ENCODE measurements around the gene ZNF740. TPM values are rescaled to one million over a fixed set of nuclear protein-coding genes. Genes with fewer than 3 reads are reported as not detected.

ZNF740 gene
- total RNA-seq, 2 donors from 2014 or later, result 44.2 to 49.5 TPM

DNA sequence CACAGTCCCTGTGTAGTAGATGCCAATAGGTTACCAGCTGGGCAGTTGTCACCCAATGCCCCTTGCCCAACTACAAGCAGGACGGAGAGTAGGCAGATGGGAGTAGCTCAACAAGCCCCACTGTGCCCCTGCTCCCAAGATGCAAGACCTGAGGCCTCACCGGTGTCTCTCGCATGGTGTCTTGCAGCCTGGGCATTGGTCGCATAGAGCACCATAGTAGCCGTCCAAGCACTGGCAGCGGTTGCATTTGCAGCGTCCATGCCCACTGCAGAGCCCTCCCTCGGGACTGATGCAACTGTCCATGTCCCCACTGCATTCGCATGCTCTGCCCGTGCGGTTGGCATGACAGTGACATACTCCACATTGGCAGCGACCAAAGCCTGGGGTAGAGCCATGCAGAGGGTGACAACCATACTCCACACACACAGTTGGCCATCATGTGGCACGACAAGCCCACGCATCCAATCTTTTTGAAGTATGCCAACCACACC is 12.1 kb downstream of the ZNF740 start:
- peaks cover 1 to 11% of the 10 kb centered on the region in 2 donors for H3K36me3 Mint-ChIP-seq (ENCODE audit: insufficient read depth in 2 of 2)
- no peak overlapping the region for H3K27ac Mint-ChIP-seq
- no peak for ATAC-seq (replicated peaks in 1 of 2)

DNA sequence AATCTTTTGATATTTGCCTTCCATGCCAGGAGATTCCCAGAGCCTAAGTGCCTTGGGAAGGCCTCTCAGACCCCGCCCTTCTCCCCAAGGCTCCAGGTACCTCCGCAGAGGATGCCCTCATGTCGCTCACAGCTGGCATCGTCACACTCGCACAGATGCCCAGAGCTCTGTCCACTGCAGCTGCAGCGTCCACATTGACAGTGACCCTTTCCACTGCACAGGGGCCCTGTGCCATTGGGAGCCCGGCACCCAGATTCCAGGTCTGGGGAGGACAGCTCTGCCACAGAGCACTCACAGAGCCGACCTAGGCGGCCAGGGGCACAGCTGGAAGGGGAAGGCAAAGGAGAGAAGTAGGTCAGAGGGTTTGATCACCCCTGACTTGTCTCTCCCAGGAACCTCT is 12.5 kb downstream of the ZNF740 start:
- peak overlapping the region; percentile 27 for H3K27ac Mint-ChIP-seq
- peaks cover 1 to 11% of the 10 kb centered on the region in 2 donors for H3K36me3 Mint-ChIP-seq (ENCODE audit: insufficient read depth in 2 of 2)
- DNase-seq (no peak), ATAC-seq (replicated peaks in 1 of 2) (no peak)
- peaks cover 18% of the 10 kb centered on the region for H3K4me1 Mint-ChIP-seq (ENCODE audit: low read depth)
- no peaks in the 10 kb centered on the region for H3K27me3 Mint-ChIP-seq (ENCODE audit: low read depth)
- H3K9me3 Mint-ChIP-seq, result no peaks in the 10 kb centered on the region
- no peak overlapping the region for H3K4me3 Mint-ChIP-seq

More for the DNA sequence above, 12.1 kb downstream of the ZNF740 start:
- DNase-seq, result no peak
- Mint-ChIP-seq H3K4me1 (ENCODE audit: low read depth) (peaks cover 15% of the 10 kb centered on the region), H3K4me3 (no peak overlapping the region), H3K9me3 (no peaks in the 10 kb centered on the region), H3K27me3 (ENCODE audit: low read depth) (no peaks in the 10 kb centered on the region)

GRCh38 chr12:53193985-53194716 is 13.6 kb downstream of the ZNF740 start:
- ATAC-seq (replicated peaks in 1 of 2), result no peak
- DNase-seq, result no peak
- no peaks in the 10 kb centered on the region for H3K9me3 Mint-ChIP-seq
- H3K4me1 Mint-ChIP-seq (ENCODE audit: low read depth), result peaks cover 29% of the 10 kb centered on the region
- no peaks in the 10 kb centered on the region for H3K27me3 Mint-ChIP-seq (ENCODE audit: low read depth)
- peaks cover 1 to 9% of the 10 kb centered on the region in 2 donors for H3K36me3 Mint-ChIP-seq (ENCODE audit: insufficient read depth in 2 of 2)
- no peak overlapping the region for H3K4me3 Mint-ChIP-seq
- H3K27ac Mint-ChIP-seq, result no peak overlapping the region

GRCh38 chr12:53194973-53195372 is 14.5 kb downstream of the ZNF740 start:
- no peak overlapping the region for H3K27ac Mint-ChIP-seq
- peaks cover 1 to 10% of the 10 kb centered on the region in 2 donors for H3K36me3 Mint-ChIP-seq (ENCODE audit: insufficient read depth in 2 of 2)
- DNase-seq, result no peak
- ATAC-seq (replicated peaks in 1 of 2), result no peak
- H3K4me1 Mint-ChIP-seq (ENCODE audit: low read depth), result peaks cover 29% of the 10 kb centered on the region
- H3K4me3 Mint-ChIP-seq, result no peak overlapping the region
- no peaks in the 10 kb centered on the region for H3K27me3 Mint-ChIP-seq (ENCODE audit: low read depth)
- no peaks in the 10 kb centered on the region for H3K9me3 Mint-ChIP-seq

DNA sequence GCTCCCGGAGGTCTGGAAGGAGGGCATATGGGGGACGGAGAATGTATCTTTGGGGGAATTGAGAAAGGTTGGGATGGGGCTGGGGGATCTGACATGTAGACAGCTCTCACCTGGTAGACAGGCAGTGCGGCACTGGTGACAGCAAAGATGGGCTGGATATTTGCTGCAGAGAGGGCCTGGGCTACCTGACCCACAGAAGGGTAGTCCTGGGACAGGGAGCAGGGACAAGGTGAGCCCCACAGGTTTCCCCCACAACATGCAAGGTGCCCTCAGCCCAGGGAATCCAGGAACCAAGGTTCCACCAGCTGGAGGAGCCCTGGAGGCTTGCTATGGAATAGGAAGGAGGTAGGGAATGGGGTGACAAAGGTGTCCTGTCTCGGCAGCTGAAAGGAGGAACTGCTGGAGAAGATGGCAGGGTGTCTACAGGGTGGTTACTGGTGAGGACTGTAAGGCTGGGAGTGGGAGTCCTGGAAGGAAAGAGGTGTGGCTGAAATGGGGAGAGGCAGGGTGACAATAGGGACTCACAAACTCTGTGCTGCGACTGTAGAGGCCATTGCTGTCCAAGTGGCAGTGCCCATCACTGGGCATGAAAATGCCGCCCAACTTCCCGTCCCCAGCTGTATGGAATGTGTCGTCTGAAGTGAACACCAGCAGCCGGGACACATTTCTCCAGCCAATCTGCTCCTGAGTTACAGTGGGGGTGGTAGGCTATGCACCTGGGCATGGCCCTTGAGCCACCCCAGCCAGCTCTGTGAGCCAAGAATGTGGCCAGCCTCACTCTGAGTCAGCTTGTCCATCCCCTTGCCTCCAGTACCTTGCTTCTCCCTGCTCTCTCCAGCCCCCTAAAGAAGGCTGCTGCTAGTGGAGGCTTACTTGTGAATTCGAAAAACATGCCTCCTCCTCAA is 15.2 kb downstream of the ZNF740 start:
- no peaks in the 10 kb centered on the region for H3K27me3 Mint-ChIP-seq (ENCODE audit: low read depth)
- H3K27ac Mint-ChIP-seq, result no peak overlapping the region
- DNase-seq (no peak), ATAC-seq (replicated peaks in 1 of 2) (no peak)
- no peak overlapping the region for H3K4me3 Mint-ChIP-seq
- peaks cover 4 to 13% of the 10 kb centered on the region in 2 donors for H3K36me3 Mint-ChIP-seq (ENCODE audit: insufficient read depth in 2 of 2)
- H3K4me1 Mint-ChIP-seq (ENCODE audit: low read depth), result peaks cover 35% of the 10 kb centered on the region
- H3K9me3 Mint-ChIP-seq, result no peaks in the 10 kb centered on the region

DNA sequence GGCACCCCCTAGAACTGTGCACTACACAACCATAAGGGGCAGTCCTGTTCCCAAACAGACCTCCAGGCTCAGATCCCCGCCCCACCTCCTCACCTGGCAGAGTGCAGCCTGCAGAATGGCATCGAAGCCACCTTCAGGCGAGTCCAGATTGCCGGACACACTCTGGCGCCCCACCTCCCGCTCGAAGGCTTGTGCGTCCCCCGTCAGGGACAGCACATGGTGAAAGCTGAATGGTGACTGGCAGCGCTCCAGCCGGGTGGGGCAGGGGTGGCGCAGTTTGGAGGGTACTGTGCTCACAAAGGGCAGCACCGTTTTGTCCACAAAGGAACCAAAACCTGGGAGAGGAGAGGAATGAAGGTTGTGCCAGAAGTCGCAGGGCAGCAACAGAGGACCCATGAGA is 16.0 kb downstream of the ZNF740 start:
- DNase-seq, result no peak
- Mint-ChIP-seq H3K4me1 (ENCODE audit: low read depth) (peaks cover 42% of the 10 kb centered on the region), H3K36me3 (ENCODE audit: insufficient read depth in 2 of 2) (peaks cover 7 to 18% of the 10 kb centered on the region in 2 donors), H3K27ac (no peak overlapping the region), H3K27me3 (ENCODE audit: low read depth) (no peaks in the 10 kb centered on the region), H3K9me3 (no peaks in the 10 kb centered on the region), H3K4me3 (no peak overlapping the region)
- no peak for ATAC-seq (replicated peaks in 1 of 2)

GRCh38 chr12:53197011-53197640 is 16.6 kb downstream of the ZNF740 start:
- DNase-seq, result no peak
- Mint-ChIP-seq H3K9me3 (no peaks in the 10 kb centered on the region), H3K27me3 (ENCODE audit: low read depth) (no peaks in the 10 kb centered on the region), H3K4me1 (ENCODE audit: low read depth) (peaks cover 45% of the 10 kb centered on the region), H3K36me3 (ENCODE audit: insufficient read depth in 2 of 2) (peaks cover 7 to 16% of the 10 kb centered on the region in 2 donors), H3K4me3 (no peak overlapping the region), H3K27ac (no peak overlapping the region)
- no peak for ATAC-seq (replicated peaks in 1 of 2)

- Mint-ChIP-seq H3K4me1 (ENCODE audit: low read depth) (peaks cover 46% of the 10 kb centered on the region), H3K9me3 (no peaks in the 10 kb centered on the region), H3K27me3 (ENCODE audit: low read depth) (no peaks in the 10 kb centered on the region), H3K4me3 (peak overlapping the region; percentile 61 to 70), H3K36me3 (ENCODE audit: insufficient read depth in 2 of 2) (peaks cover 7 to 14% of the 10 kb centered on the region in 2 donors), H3K27ac (peak overlapping the region; percentile 88)
- ATAC-seq (replicated peaks in 1 of 2) (peak; percentile 26 to 27), DNase-seq (no peak)
These were observed 18.1 kb downstream of the ZNF740 start for GRCh38 chr12:53198486-53199110.

GRCh38 chr12:53199700-53200099 is 19.2 kb downstream of the ZNF740 start:
- Mint-ChIP-seq H3K4me1 (ENCODE audit: low read depth) (peaks cover 57% of the 10 kb centered on the region), H3K36me3 (ENCODE audit: insufficient read depth in 2 of 2) (peaks cover 7 to 14% of the 10 kb centered on the region in 2 donors), H3K4me3 (peak overlapping the region in 1 of 2 donors; percentile 25), H3K27me3 (ENCODE audit: low read depth) (no peaks in the 10 kb centered on the region), H3K9me3 (no peaks in the 10 kb centered on the region), H3K27ac (peak overlapping the region; percentile 6)
- ATAC-seq (replicated peaks in 1 of 2) (no peak), DNase-seq (no peak)

DNA sequence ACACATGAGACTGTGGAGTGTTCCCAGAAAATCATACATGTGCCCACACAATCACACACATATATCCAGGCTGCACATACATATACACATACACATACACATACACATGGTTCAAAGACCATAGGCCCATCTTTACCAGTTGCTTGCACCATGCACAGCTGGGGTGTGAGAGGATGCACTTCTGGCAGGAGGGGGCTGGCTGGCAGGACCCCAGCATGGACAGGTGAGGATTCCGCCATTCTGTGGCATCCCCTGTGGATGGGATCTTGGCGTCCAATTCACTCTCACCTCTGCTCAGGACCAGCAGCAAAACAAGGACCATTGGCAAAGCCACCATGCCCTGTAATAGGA is 19.6 kb downstream of the ZNF740 start:
- ATAC-seq (replicated peaks in 1 of 2) (peak in 1 of 2 donors; percentile 2), DNase-seq (no peak)
- peak overlapping the region in 1 of 2 donors; percentile 88 for H3K4me3 Mint-ChIP-seq
- H3K27me3 Mint-ChIP-seq (ENCODE audit: low read depth), result no peaks in the 10 kb centered on the region
- no peaks in the 10 kb centered on the region for H3K9me3 Mint-ChIP-seq
- H3K4me1 Mint-ChIP-seq (ENCODE audit: low read depth), result peaks cover 60% of the 10 kb centered on the region
- peaks cover 7 to 14% of the 10 kb centered on the region in 2 donors for H3K36me3 Mint-ChIP-seq (ENCODE audit: insufficient read depth in 2 of 2)
- peak overlapping the region; percentile 94 for H3K27ac Mint-ChIP-seq

GRCh38 chr12:53200458-53201176 is 20.1 kb downstream of the ZNF740 start:
- Mint-ChIP-seq H3K4me3 (peak overlapping the region; percentile 67 to 88), H3K27ac (peak overlapping the region; percentile 94), H3K27me3 (ENCODE audit: low read depth) (no peaks in the 10 kb centered on the region), H3K9me3 (no peaks in the 10 kb centered on the region), H3K36me3 (ENCODE audit: insufficient read depth in 2 of 2) (peaks cover 7 to 15% of the 10 kb centered on the region in 2 donors), H3K4me1 (ENCODE audit: low read depth) (peaks cover 60% of the 10 kb centered on the region)
- DNase-seq, result peak in 1 of 2 donors; percentile 42
- peak; percentile 36 to 41 for ATAC-seq (replicated peaks in 1 of 2)

GRCh38 chr12:53201177-53201541 is 20.6 kb downstream of the ZNF740 start:
- no peak for DNase-seq
- peak overlapping the region; percentile 94 for H3K27ac Mint-ChIP-seq
- no peak for ATAC-seq (replicated peaks in 1 of 2)
- H3K36me3 Mint-ChIP-seq (ENCODE audit: insufficient read depth in 2 of 2), result peaks cover 7 to 16% of the 10 kb centered on the region in 2 donors
- peak overlapping the region; percentile 67 to 88 for H3K4me3 Mint-ChIP-seq
- peaks cover 64% of the 10 kb centered on the region for H3K4me1 Mint-ChIP-seq (ENCODE audit: low read depth)
- H3K9me3 Mint-ChIP-seq, result no peaks in the 10 kb centered on the region
- H3K27me3 Mint-ChIP-seq (ENCODE audit: low read depth), result no peaks in the 10 kb centered on the region

Measured in activated T-cell treated with anti-CD3 and anti-CD28 coated beads, Interleukin-2, amount 50 U/mL, for 72 hours (primary cell).